Suppressor macrophage (primary cell): ENCODE results near the gene ABCA13.
A peak's percentile ranks its signal among the peaks of the same experiment; 100 is the strongest.

Source experiments
- DNase-seq, 4 experiments: peaks; one replicate each; pipeline ENCODE4 v3.0.0-alpha.2; 2020 to 2022

The ABCA13 gene

GRCh38 chr7:48242846-48243245 lies 71.6 kb downstream of the ABCA13 start:
- DNase-seq = no peak

- peak; percentile 73 to 87 (median 81) for DNase-seq
Measured at GRCh38 chr7:48244864-48245271, 73.6 kb downstream of the ABCA13 start.

- DNase-seq = peak; percentile 79 to 91 (median 88)
Measured at GRCh38 chr7:48245751-48246472, 74.7 kb downstream of the ABCA13 start.

GRCh38 chr7:48249166-48249565 lies 77.9 kb downstream of the ABCA13 start:
- DNase-seq = no peak

- DNase-seq = peak in 2 of 4 experiments; percentile 16 to 42
Measured at GRCh38 chr7:48250441-48250951, 79.2 kb downstream of the ABCA13 start.

- no peak for DNase-seq
Measured at GRCh38 chr7:48251766-48252165, 80.5 kb downstream of the ABCA13 start.

- no peak for DNase-seq
Measured at GRCh38 chr7:48252995-48253394, 81.7 kb downstream of the ABCA13 start.

- peak; percentile 13 to 61 (median 30) for DNase-seq
Measured at GRCh38 chr7:48255046-48255445, 83.8 kb downstream of the ABCA13 start.

GRCh38 chr7:48259463-48260280 lies 88.4 kb downstream of the ABCA13 start:
- peak in 2 of 4 experiments; percentile 28 to 37 for DNase-seq

GRCh38 chr7:48261696-48262095 lies 90.4 kb downstream of the ABCA13 start:
- no peak for DNase-seq

- no peak for DNase-seq
Measured at GRCh38 chr7:48262606-48263310, 91.5 kb downstream of the ABCA13 start.

GRCh38 chr7:48263311-48263650 lies 92.0 kb downstream of the ABCA13 start:
- no peak for DNase-seq

GRCh38 chr7:48269066-48269465 lies 97.8 kb downstream of the ABCA13 start:
- DNase-seq = no peak

- no peak for DNase-seq
Measured at GRCh38 chr7:48274662-48275061, 103.4 kb downstream of the ABCA13 start.

GRCh38 chr7:48279420-48279819 lies 108.2 kb downstream of the ABCA13 start:
- no peak for DNase-seq

- no peak for DNase-seq
Measured at GRCh38 chr7:48280100-48280499, 108.8 kb downstream of the ABCA13 start.

GRCh38 chr7:48285373-48285772 lies 114.1 kb downstream of the ABCA13 start:
- DNase-seq = peak in 3 of 4 experiments; percentile 13 to 43 (median 36)

GRCh38 chr7:48286836-48287235 lies 115.6 kb downstream of the ABCA13 start:
- no peak for DNase-seq

GRCh38 chr7:48289656-48290055 lies 118.4 kb downstream of the ABCA13 start:
- no peak for DNase-seq

- DNase-seq = no peak
Measured at GRCh38 chr7:48292949-48293348, 121.7 kb downstream of the ABCA13 start.

- no peak for DNase-seq
Measured at GRCh38 chr7:48295296-48295971, 124.2 kb downstream of the ABCA13 start.

GRCh38 chr7:48296966-48297365 lies 125.7 kb downstream of the ABCA13 start:
- no peak for DNase-seq
